Measurements from ENCODE around the gene AMMECR1. TPM values are rescaled to one million over a fixed set of nuclear protein-coding genes. Genes with fewer than 3 reads are reported as not detected.

AMMECR1 gene
- total and polyA plus RNA-seq, 2 of the 4 experiments (the other 2 are of a cell fraction): 7.0 to 11.3 TPM

GRCh38 chrX:110265661-110266060 is 52.2 kb downstream of the AMMECR1 start:
- Histone ChIP-seq H3K4me3 (ENCODE audit: insufficient read depth, low read depth, low read length) (no peak overlapping the region), H3K4ac (ENCODE audit: low read depth, low read length) (no peak overlapping the region), H4K8ac (ENCODE audit: low read depth in 2 of 2, low read length in 2 of 2) (no peak overlapping the region), H4K5ac (ENCODE audit: low read depth, low read length) (no peak overlapping the region), H4K20me1 (ENCODE audit: insufficient read depth, low read length) (no peaks in the 10 kb centered on the region), H3K27ac (ENCODE audit: insufficient read depth, low read length) (no peak overlapping the region), H2AK5ac (ENCODE audit: low read depth, low read length) (no peak overlapping the region), H3K9me3 (ENCODE audit: control insufficient read depth, insufficient read depth, low read length) (no peaks in the 10 kb centered on the region), H3K36me3 (ENCODE audit: control insufficient read depth, insufficient read depth, low read length) (no peaks in the 10 kb centered on the region), H3K14ac (replicated peaks; ENCODE audit: low read depth, low read length) (no peak overlapping the region), H2BK5ac (ENCODE audit: low read depth, low read length, poor library complexity, severe bottlenecking) (no peak overlapping the region), H2AK9ac (replicated peaks; ENCODE audit: low read depth, low read length, poor library complexity) (no peak overlapping the region), H3K9ac (ENCODE audit: low read depth, low read length) (no peak overlapping the region), H2BK120ac (ENCODE audit: low read depth, low read length) (no peak overlapping the region), H3K23ac (ENCODE audit: low read depth, low read length) (no peak overlapping the region), H3K56ac (ENCODE audit: extremely low read depth, insufficient read depth, low read length) (no peak overlapping the region), H4K91ac (ENCODE audit: insufficient read depth, low read depth, low read length) (no peak overlapping the region), H3K27me3 (ENCODE audit: control insufficient read depth, insufficient read depth, low read length) (peaks cover 1% of the 10 kb centered on the region; the same call in 1 of the 2 replicates), H3K4me2 (ENCODE audit: low read depth, low read length) (no peak overlapping the region), H3K4me1 (ENCODE audit: control insufficient read depth, insufficient read depth, low read length) (no peaks in the 10 kb centered on the region), H2BK20ac (ENCODE audit: low read depth, low read length) (no peak overlapping the region), H2BK15ac (ENCODE audit: low read depth, low read length) (no peak overlapping the region), H3K18ac (ENCODE audit: low read depth, low read length) (no peak overlapping the region), H3K79me1 (ENCODE audit: low read depth in 1 of 2, low read length in 2 of 2) (peaks cover 3 to 11% of the 10 kb centered on the region in 2 experiments; a peak in 2 of 4 replicates), H3K9me1 (ENCODE audit: insufficient read depth, low read length) (no peaks in the 10 kb centered on the region), H2AFZ (replicated peaks; ENCODE audit: low read length, poor library complexity) (no peak overlapping the region)
- ChIA-PET CTCF (no interaction called here), POLR2A (ENCODE audit: unreplicated experiment) (no interaction called here)
- intact Hi-C loops (cut with micrococcal nuclease) (no loop called here), in situ Hi-C loops (cut with MboI; ENCODE audit: low sequenced_read_pairs) (no loop called here), dilution Hi-C loops (cut with HindIII; ENCODE audit: low sequenced_read_pairs, unreplicated experiment) (no loop called here)
- no peak for TF ChIP-seq USF2 (IDR thresholded peaks at IDR 0.05; ENCODE audit: low read depth, low read length)
- TF ChIP-seq MAZ (IDR thresholded peaks at IDR 0.05; ENCODE audit: borderline replicate concordance, low read depth, low read length): no peak
- TF ChIP-seq ELK1 (IDR thresholded peaks at IDR 0.05; ENCODE audit: borderline replicate concordance, low read depth, low read length): no peak
- TF ChIP-seq BHLHE40 (IDR thresholded peaks at IDR 0.05; ENCODE audit: low read depth, low read length): no peak
- TF ChIP-seq POLR2A (IDR thresholded peaks at IDR 0.05; ENCODE audit: low read depth, low read length): no peak
- TF ChIP-seq MXI1 (IDR thresholded peaks at IDR 0.05; ENCODE audit: borderline replicate concordance, low read depth, low read length): no peak
- TF ChIP-seq CHD1 (IDR thresholded peaks at IDR 0.05; ENCODE audit: low read depth, low read length): no peak
- no peak for TF ChIP-seq FOS (IDR thresholded peaks at IDR 0.05; ENCODE audit: low read depth, low read length)
- DNase-seq: no peak
- no TSS peak for BruUV-seq (replicated peaks)
- ATAC-seq (ENCODE audit: low read depth): no peak
